Activated effector memory CD4-positive, alpha-beta T cell treated with anti-CD3 and anti-CD28 coated beads, Interleukin-2, amount 50 U/mL, for 16 hours (primary cell): ENCODE data around the gene CLDN6.

Source experiments
- DNase-seq: peaks from one replicate; pipeline ENCODE4 v3.0.0-alpha.2; 2020

CLDN6 gene

GRCh38 chr16:3027489-3027795 lies 9.5 kb upstream of the CLDN6 start:
- no peak for DNase-seq

- no peak for DNase-seq
These were observed 8.9 kb upstream of the CLDN6 start for GRCh38 chr16:3026609-3027488.

GRCh38 chr16:3026003-3026378 lies 8.0 kb upstream of the CLDN6 start:
- no peak for DNase-seq

GRCh38 chr16:3025032-3026002 lies 7.3 kb upstream of the CLDN6 start:
- no peak for DNase-seq

- DNase-seq, result peak; percentile 98
These were observed 5.9 kb upstream of the CLDN6 start, which contains the start of the genes HCFC1R1 and THOC6 for GRCh38 chr16:3023669-3024478. Gene HCFC1R1 (minus strand): TSS chr16:3023942. CDS start chr16:3023941, 1 bp downstream. Gene THOC6 (plus strand): TSS chr16:3024035. CDS start chr16:3024327, 292 bp downstream.

- peak; percentile 76 for DNase-seq
These were observed 5.4 kb upstream of the CLDN6 start for GRCh38 chr16:3023415-3023668.

GRCh38 chr16:3022684-3023414 lies 4.9 kb upstream of the CLDN6 start:
- DNase-seq, result no peak

- DNase-seq, result peak; percentile 96
These were observed 4.3 kb upstream of the CLDN6 start for GRCh38 chr16:3022208-3022683.

GRCh38 chr16:3021449-3022207 lies 3.6 kb upstream of the CLDN6 start:
- DNase-seq, result peak; percentile 93

GRCh38 chr16:3020604-3021448 lies 2.8 kb upstream of the CLDN6 start:
- peak; percentile 88 for DNase-seq

- DNase-seq, result peak; percentile 89
These were observed 2.2 kb upstream of the CLDN6 start, which contains the start of gene TNFRSF12A for GRCh38 chr16:3020247-3020603. Gene TNFRSF12A (plus strand): TSS chr16:3020368. CDS start chr16:3020398, 30 bp downstream.

- no peak for DNase-seq
These were observed 1.7 kb upstream of the CLDN6 start for GRCh38 chr16:3019594-3020246.

GRCh38 chr16:3017344-3017743 lies 639 bp downstream of the CLDN6 start:
- no peak for DNase-seq

- no peak for DNase-seq
These were observed 2.0 kb downstream of the CLDN6 start for GRCh38 chr16:3015865-3016521.

GRCh38 chr16:3014971-3015370 lies 3.0 kb downstream of the CLDN6 start:
- no peak for DNase-seq

GRCh38 chr16:3013998-3014690 lies 3.8 kb downstream of the CLDN6 start:
- no peak for DNase-seq

GRCh38 chr16:3013491-3013951 lies 4.5 kb downstream of the CLDN6 start:
- DNase-seq, result no peak

- no peak for DNase-seq
These were observed 5.1 kb downstream of the CLDN6 start, which contains the start of gene CLDN9 for GRCh38 chr16:3012828-3013420. Gene CLDN9 (plus strand): TSS chr16:3012923. CDS start chr16:3013363, 440 bp downstream.
